Liver (tissue), 3 donors: ENCODE measurements around the gene H1-8.

Experiments
- CTCF ChIP-seq: fragments of 150-350 bp; IDR thresholded peaks from 2 replicates; pipeline ENCODE4 v1.5.1; 2017; ENCODE audit warnings: improper control_type of control experiment, low read depth, low read length; ENCODE audit not compliant: missing input control
- GABPA ChIP-seq, 2 donors: IDR thresholded peaks in 1 of 2; conservative IDR thresholded peaks in 1 of 2; 2 replicates each; pipeline ENCODE4 v1.6.1; 2016; ENCODE audit warnings: antibody characterized with exemption in 2 of 2, mild to moderate bottlenecking in 1 of 2, moderate library complexity in 1 of 2
- MAX ChIP-seq: IDR thresholded peaks from 2 replicates; pipeline ENCODE4 v1.6.1; 2016; ENCODE audit warnings: antibody characterized with exemption
- RXRA ChIP-seq, 2 donors: IDR thresholded peaks; 2 replicates each; pipeline ENCODE4 v1.6.1; 2017 to 2018; ENCODE audit warnings: antibody characterized with exemption in 2 of 2, mild to moderate bottlenecking in 1 of 2
- ZBTB33 ChIP-seq: IDR thresholded peaks from 2 replicates; pipeline ENCODE4 v1.6.1; 2016; ENCODE audit warnings: antibody characterized with exemption
- TF ChIP-seq, protein P1 (sequence below): IDR thresholded peaks from 2 replicates; pipeline ENCODE4 v1.6.1; 2016; ENCODE audit warnings: antibody characterized with exemption, mild to moderate bottlenecking
- donor health status: healthy.
- donor health status: healthy.

GRCh38 chr3:129556358-129556695 lies 13.4 kb downstream of the H1-8 start:
- TF ChIP-seq CTCF (no peak), RXRA (IDR thresholded peaks at IDR 0.05) (no peak), GABPA (IDR thresholded peaks at IDR 0.05 in 1 of 2, conservative IDR thresholded peaks at IDR 0.05 in 1 of 2) (no peak), ZBTB33 (no peak), MAX (no peak)
- TF ChIP-seq, protein P1, sequence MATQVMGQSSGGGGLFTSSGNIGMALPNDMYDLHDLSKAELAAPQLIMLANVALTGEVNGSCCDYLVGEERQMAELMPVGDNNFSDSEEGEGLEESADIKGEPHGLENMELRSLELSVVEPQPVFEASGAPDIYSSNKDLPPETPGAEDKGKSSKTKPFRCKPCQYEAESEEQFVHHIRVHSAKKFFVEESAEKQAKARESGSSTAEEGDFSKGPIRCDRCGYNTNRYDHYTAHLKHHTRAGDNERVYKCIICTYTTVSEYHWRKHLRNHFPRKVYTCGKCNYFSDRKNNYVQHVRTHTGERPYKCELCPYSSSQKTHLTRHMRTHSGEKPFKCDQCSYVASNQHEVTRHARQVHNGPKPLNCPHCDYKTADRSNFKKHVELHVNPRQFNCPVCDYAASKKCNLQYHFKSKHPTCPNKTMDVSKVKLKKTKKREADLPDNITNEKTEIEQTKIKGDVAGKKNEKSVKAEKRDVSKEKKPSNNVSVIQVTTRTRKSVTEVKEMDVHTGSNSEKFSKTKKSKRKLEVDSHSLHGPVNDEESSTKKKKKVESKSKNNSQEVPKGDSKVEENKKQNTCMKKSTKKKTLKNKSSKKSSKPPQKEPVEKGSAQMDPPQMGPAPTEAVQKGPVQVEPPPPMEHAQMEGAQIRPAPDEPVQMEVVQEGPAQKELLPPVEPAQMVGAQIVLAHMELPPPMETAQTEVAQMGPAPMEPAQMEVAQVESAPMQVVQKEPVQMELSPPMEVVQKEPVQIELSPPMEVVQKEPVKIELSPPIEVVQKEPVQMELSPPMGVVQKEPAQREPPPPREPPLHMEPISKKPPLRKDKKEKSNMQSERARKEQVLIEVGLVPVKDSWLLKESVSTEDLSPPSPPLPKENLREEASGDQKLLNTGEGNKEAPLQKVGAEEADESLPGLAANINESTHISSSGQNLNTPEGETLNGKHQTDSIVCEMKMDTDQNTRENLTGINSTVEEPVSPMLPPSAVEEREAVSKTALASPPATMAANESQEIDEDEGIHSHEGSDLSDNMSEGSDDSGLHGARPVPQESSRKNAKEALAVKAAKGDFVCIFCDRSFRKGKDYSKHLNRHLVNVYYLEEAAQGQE: no peak
